SK-N-MC (cell line): ENCODE results near the gene PLA2G7.

ENCODE experiments used
- EZH2 ChIP-seq: fragments of 200-600 bp; sonication (generic); IDR thresholded peaks from one replicate; pipeline ENCODE4 v1.6.1; 2017; ENCODE audit warnings: antibody characterized with exemption
- POLR2AphosphoS5 ChIP-seq: IDR thresholded peaks from 2 replicates; pipeline ENCODE4 v1.6.1; 2012; ENCODE audit warnings: mild to moderate bottlenecking, low read depth, low read length, borderline replicate concordance

GRCh38 chr6:46677314-46677654 is 57.9 kb downstream of the PLA2G7 start:
- TF ChIP-seq POLR2AphosphoS5 (no peak), EZH2 (no peak)
